ENCODE measurements around the gene TRAF2. TPM values are rescaled to one million over a fixed set of nuclear protein-coding genes. Genes with fewer than 3 reads are reported as not detected.

TRAF2 gene
- total and polyA plus RNA-seq, 2 of the 13 experiments (the other 11 are each of a cell fraction or from before 2014, with no cell fraction given) = 12.4 to 13.6 TPM

DNA sequence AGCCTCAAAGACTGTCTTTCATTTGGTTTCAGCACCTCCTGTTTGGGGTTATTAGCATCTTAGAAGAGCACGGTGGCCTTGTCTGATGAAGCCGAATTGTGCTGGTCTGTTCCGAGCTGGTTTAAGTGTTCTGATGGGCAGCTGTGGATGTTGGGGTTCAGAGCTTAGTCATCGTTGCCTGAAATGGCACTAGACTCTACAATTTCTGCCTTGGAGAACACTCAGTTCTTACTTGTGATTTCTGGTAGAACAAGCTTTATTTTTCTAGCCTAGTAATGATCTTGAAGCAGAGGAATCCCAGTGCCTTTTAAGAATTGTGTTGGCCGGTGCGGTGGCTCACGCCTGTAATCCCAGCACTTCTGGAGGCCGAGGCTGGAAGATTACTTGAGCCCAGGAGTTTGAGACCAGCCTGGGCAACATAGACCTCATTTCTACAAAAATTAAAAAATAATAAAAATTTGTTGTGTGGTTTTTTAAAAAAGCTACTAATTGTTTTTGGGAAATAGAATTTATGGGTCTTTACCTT, 50.4 kb downstream of the TRAF2 start:
- Histone ChIP-seq H3K27ac (ENCODE audit: extremely low read length, insufficient read depth, low read length) (no peak overlapping the region), H3K79me2 (ENCODE audit: insufficient read depth, low read length) (no peaks in the 10 kb centered on the region), H3K4me3 (replicated peaks in 1 of 3; ENCODE audit: insufficient read depth in 1 of 3, low read depth in 2 of 3, low read length in 3 of 3) (no peak overlapping the region), H3K9me3 (ENCODE audit: low read length) (no peaks in the 10 kb centered on the region), H4K20me1 (ENCODE audit: insufficient read depth, low read length) (no peaks in the 10 kb centered on the region), H2AFZ (ENCODE audit: low read length) (no peak overlapping the region), H3K4me2 (ENCODE audit: low read depth, low read length) (no peak overlapping the region), H3K27me3 (ENCODE audit: control insufficient read depth in 1 of 2, insufficient read depth in 2 of 2, low read length in 2 of 2) (no peaks in the 10 kb centered on the region), H3K4me1 (ENCODE audit: insufficient read depth, low read length) (peaks cover 37% of the 10 kb centered on the region), H3K36me3 (replicated peaks in 1 of 2; ENCODE audit: control insufficient read depth in 1 of 2, insufficient read depth in 2 of 2, low read length in 2 of 2) (peaks cover 4 to 26% of the 10 kb centered on the region in 2 experiments; a peak in 4 of 5 replicates), H3K9ac (ENCODE audit: insufficient read depth, low read depth, low read length) (no peak overlapping the region)
- intact Hi-C loops (cut with micrococcal nuclease; ENCODE audit: unreplicated experiment) = loop anchor here (5.0 kb wide), 1 partner anchor 49 kb away; the partner anchor contains the start of gene TRAF2
- no peak for ATAC-seq
- BruUV-seq (replicated peaks) = no TSS peak
- ChIA-PET POLR2A (no interaction called here), CTCF (ENCODE audit: low intra/inter-chr PET ratio, low total read pairs) (no interaction called here)
- in situ Hi-C loops (cut with HindIII; ENCODE audit: extremely low pct_ligation_motif_present, low pct_unique_long_range_greater_than_20kb) = no loop called here
- DNase-seq (ENCODE audit: low spot score) = no peak
- no peak for FAIRE-seq
- WGBS (ENCODE audit: low lambda C conversion rate) = 96% methylated on average over 6 of the region's 8 CpGs
- TF ChIP-seq ATF3 (CRISPR knock-in tag; IDR thresholded peaks at IDR 0.05) (no peak), ZBTB1 (CRISPR knock-in tag; IDR thresholded peaks at IDR 0.05; ENCODE audit: borderline replicate concordance) (no peak), ZFY (CRISPR knock-in tag; IDR thresholded peaks at IDR 0.05) (no peak), FOXA3 (CRISPR knock-in tag; IDR thresholded peaks at IDR 0.05) (no peak), TFDP1 (CRISPR knock-in tag; IDR thresholded peaks at IDR 0.05; ENCODE audit: borderline replicate concordance) (no peak), ZFP82 (CRISPR knock-in tag; IDR thresholded peaks at IDR 0.05; ENCODE audit: borderline replicate concordance) (no peak), ZNF317 (CRISPR knock-in tag; IDR thresholded peaks at IDR 0.05) (no peak), ZNF563 (CRISPR knock-in tag; IDR thresholded peaks at IDR 0.05) (no peak), ARID4A (CRISPR knock-in tag; IDR thresholded peaks at IDR 0.05; ENCODE audit: borderline replicate concordance) (no peak), JDP2 (CRISPR knock-in tag; IDR thresholded peaks at IDR 0.05; ENCODE audit: borderline replicate concordance) (no peak), ZFP36L1 (CRISPR knock-in tag; IDR thresholded peaks at IDR 0.05) (no peak), ERF (CRISPR knock-in tag; IDR thresholded peaks at IDR 0.05) (no peak), ZNF484 (CRISPR knock-in tag; IDR thresholded peaks at IDR 0.05; ENCODE audit: borderline replicate concordance, low read depth) (no peak)
- TF ChIP-seq, protein P1, sequence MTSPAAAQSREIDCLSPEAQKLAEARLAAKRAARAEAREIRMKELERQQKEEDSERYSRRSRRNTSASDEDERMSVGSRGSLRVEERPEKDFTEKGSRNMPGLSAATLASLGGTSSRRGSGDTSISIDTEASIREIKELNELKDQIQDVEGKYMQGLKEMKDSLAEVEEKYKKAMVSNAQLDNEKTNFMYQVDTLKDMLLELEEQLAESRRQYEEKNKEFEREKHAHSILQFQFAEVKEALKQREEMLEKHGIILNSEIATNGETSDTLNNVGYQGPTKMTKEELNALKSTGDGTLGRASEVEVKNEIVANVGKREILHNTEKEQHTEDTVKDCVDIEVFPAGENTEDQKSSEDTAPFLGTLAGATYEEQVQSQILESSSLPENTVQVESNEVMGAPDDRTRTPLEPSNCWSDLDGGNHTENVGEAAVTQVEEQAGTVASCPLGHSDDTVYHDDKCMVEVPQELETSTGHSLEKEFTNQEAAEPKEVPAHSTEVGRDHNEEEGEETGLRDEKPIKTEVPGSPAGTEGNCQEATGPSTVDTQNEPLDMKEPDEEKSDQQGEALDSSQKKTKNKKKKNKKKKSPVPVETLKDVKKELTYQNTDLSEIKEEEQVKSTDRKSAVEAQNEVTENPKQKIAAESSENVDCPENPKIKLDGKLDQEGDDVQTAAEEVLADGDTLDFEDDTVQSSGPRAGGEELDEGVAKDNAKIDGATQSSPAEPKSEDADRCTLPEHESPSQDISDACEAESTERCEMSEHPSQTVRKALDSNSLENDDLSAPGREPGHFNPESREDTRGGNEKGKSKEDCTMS (CRISPR knock-in tag; conservative IDR thresholded peaks at IDR 0.05) = no peak
